ENCODE measurements around the gene CHADL.

GRCh38 chr22:41230401-41230785, 10.3 kb downstream of the CHADL start:
- no peak for TF ChIP-seq POLR2A (IDR thresholded peaks at IDR 0.05)
- TF ChIP-seq CTCF (IDR thresholded peaks at IDR 0.05), result no peak
- TF ChIP-seq POLR2AphosphoS5 (IDR thresholded peaks at IDR 0.05), result no peak
- no peak for TF ChIP-seq EP300 (IDR thresholded peaks at IDR 0.05)

Measured in suprapubic skin (tissue), 4 donors.